GM23248 (cell line): Measurements from ENCODE around the gene NCKIPSD. TPM values are rescaled to one million over a fixed set of nuclear protein-coding genes. Genes with fewer than 3 reads are reported as not detected.

Experiments
- DNase-seq: peaks from one replicate; pipeline ENCODE4 v3.0.0-alpha.2; 2015
- H2AFZ ChIP-seq: fragments of 200-600 bp; sonication (generic); 2 replicates; pipeline ENCODE4 v1.6.1; 2016; ENCODE audit warnings: antibody characterized with exemption
- H3F3A ChIP-seq: fragments of 200-600 bp; sonication (generic); 2 replicates; pipeline ENCODE4 v1.6.1; 2016; ENCODE audit warnings: mild to moderate bottlenecking, antibody characterized with exemption, mixed run types; ENCODE audit not compliant: insufficient read depth
- H3K27ac ChIP-seq: fragments of 200-600 bp; sonication (generic); 2 replicates; pipeline ENCODE4 v1.5.1; 2016; ENCODE audit warnings: mild to moderate bottlenecking
- H3K27me3 ChIP-seq: fragments of 200-600 bp; sonication (generic); replicated peaks from 2 replicates; pipeline ENCODE4 v1.6.1; 2016; ENCODE audit warnings: mild to moderate bottlenecking; ENCODE audit not compliant: insufficient read depth
- H3K36me3 ChIP-seq: fragments of 200-600 bp; sonication (generic); 2 replicates; pipeline ENCODE4 v1.6.1; 2016; ENCODE audit warnings: low read depth, mild to moderate bottlenecking
- H3K4me1 ChIP-seq: fragments of 200-600 bp; sonication (generic); 2 replicates; pipeline ENCODE4 v1.6.1; 2016; ENCODE audit warnings: mild to moderate bottlenecking; ENCODE audit not compliant: insufficient read depth
- H3K4me2 ChIP-seq: fragments of 200-600 bp; sonication (generic); one replicate; pipeline ENCODE4 v1.6.1; 2016; ENCODE audit warnings: mild to moderate bottlenecking; ENCODE audit not compliant: unreplicated experiment
- H3K4me3 ChIP-seq: fragments of 200-600 bp; sonication (generic); 2 replicates; pipeline ENCODE4 v1.5.1; 2016; ENCODE audit warnings: mild to moderate bottlenecking
- H3K79me2 ChIP-seq: fragments of 200-600 bp; sonication (generic); 2 replicates; pipeline ENCODE4 v1.6.1; 2016; ENCODE audit warnings: mild to moderate bottlenecking; ENCODE audit not compliant: insufficient read depth
- H3K9ac ChIP-seq: fragments of 200-600 bp; sonication (generic); 2 replicates; pipeline ENCODE4 v1.6.1; 2016; ENCODE audit warnings: mild to moderate bottlenecking
- H3K9me2 ChIP-seq: fragments of 200-600 bp; sonication (generic); 2 replicates; pipeline ENCODE4 v1.6.1; 2016; ENCODE audit warnings: mixed run types, mild to moderate bottlenecking, moderate library complexity; ENCODE audit not compliant: insufficient read depth
- H3K9me3 ChIP-seq: fragments of 200-600 bp; sonication (generic); one replicate; pipeline ENCODE4 v1.6.1; 2017; ENCODE audit warnings: low read depth
- H4K20me1 ChIP-seq: fragments of 200-600 bp; sonication (generic); 2 replicates; pipeline ENCODE4 v1.6.0; 2016; ENCODE audit not compliant: insufficient read depth
- EZH2 ChIP-seq: fragments of 200-600 bp; sonication (generic); IDR thresholded peaks from 2 replicates; pipeline ENCODE4 v1.6.1; 2018; ENCODE audit warnings: antibody characterized with exemption, mild to moderate bottlenecking; ENCODE audit not compliant: insufficient read depth, poor library complexity, severe bottlenecking
- EZH2phosphoT487 ChIP-seq: fragments of 200-600 bp; sonication (generic); IDR thresholded peaks from 2 replicates; pipeline ENCODE4 v1.6.1; 2018; ENCODE audit warnings: antibody characterized with exemption, moderate library complexity, mild to moderate bottlenecking, low read depth; ENCODE audit not compliant: insufficient read depth
- WGBS, 2 experiments: methylation state at CpG; one replicate each; pipeline ENCODE4 v1.1.6; 2015 to 2017; ENCODE audit warnings: low lambda C conversion rate in 2 of 2, low coverage in 1 of 2; ENCODE audit errors: missing lambda C conversion rate in 2 of 2; 5-methylcytosine and 5-hydroxymethylcytosine counted together
- in situ Hi-C: fragments of 300-500 bp; cut with MboI; formaldehyde crosslinking; loops from 2 replicates; pipeline ENCODE4 v1.15.0; 2020
- polyA plus RNA-seq: library from polyadenylated mRNA; unstranded; fragments of >200 nt; fragmentation: Nextera tagmentation; extraction: Ambion mirVana; gene quantifications from 2 replicates; pipeline ENCODE4 v1.2.1, GENCODE V29; 2016
- total RNA-seq: library from RNA; depleted of rRNA; stranded (reverse); fragments of >200 nt; shearing (Covaris generic); gene quantifications from 2 replicates; pipeline ENCODE4 v1.2.3, GENCODE V29; 2014

Gene NCKIPSD
- total and polyA plus RNA-seq, 2 experiments from 2014 or later: 20.6 to 32.5 TPM

- no peaks in the 10 kb centered on the region for H3K9me3 ChIP-seq
- no peak overlapping the region for H3K27ac ChIP-seq
- WGBS, 2 experiments: 77 to 82% methylated on average over 11 to 12 of the region's 12 CpGs
- no peaks in the 10 kb centered on the region for H3F3A ChIP-seq
- H3K4me1 ChIP-seq: no peaks in the 10 kb centered on the region
- H2AFZ ChIP-seq: no peak overlapping the region
- no peaks in the 10 kb centered on the region for H3K9me2 ChIP-seq
- no peak overlapping the region for H3K9ac ChIP-seq
- TF ChIP-seq EZH2 (no peak), EZH2phosphoT487 (no peak)
- in situ Hi-C loops: no loop called here
- H3K27me3 ChIP-seq: no peaks in the 10 kb centered on the region
- no peaks in the 10 kb centered on the region for H3K36me3 ChIP-seq
- no peaks in the 10 kb centered on the region for H3K79me2 ChIP-seq
- H4K20me1 ChIP-seq: no peaks in the 10 kb centered on the region
- no peak for DNase-seq
- H3K4me3 ChIP-seq: no peak overlapping the region
- H3K4me2 ChIP-seq: no peak overlapping the region
These were observed 30.7 kb downstream of the NCKIPSD start for GRCh38 chr3:48655063-48655462.

- Histone ChIP-seq H3K4me1 (no peaks in the 10 kb centered on the region), H2AFZ (no peak overlapping the region), H3K27ac (no peak overlapping the region), H3K27me3 (no peaks in the 10 kb centered on the region), H3K4me3 (no peak overlapping the region), H4K20me1 (no peaks in the 10 kb centered on the region), H3K79me2 (no peaks in the 10 kb centered on the region), H3K9ac (no peak overlapping the region), H3K36me3 (no peaks in the 10 kb centered on the region), H3K9me2 (no peaks in the 10 kb centered on the region), H3K4me2 (no peak overlapping the region), H3F3A (no peaks in the 10 kb centered on the region), H3K9me3 (no peaks in the 10 kb centered on the region)
- TF ChIP-seq EZH2phosphoT487 (no peak), EZH2 (no peak)
- DNase-seq: no peak
- in situ Hi-C loops: no loop called here
- WGBS, 2 experiments: 85% methylated on average over 15 of the region's 15 CpGs
These were observed 32.6 kb downstream of the NCKIPSD start for GRCh38 chr3:48652923-48653715.

- no peaks in the 10 kb centered on the region for H3F3A ChIP-seq
- H3K79me2 ChIP-seq: no peaks in the 10 kb centered on the region
- TF ChIP-seq EZH2: no peak
- TF ChIP-seq EZH2phosphoT487: no peak
- no peaks in the 10 kb centered on the region for H3K9me3 ChIP-seq
- no peaks in the 10 kb centered on the region for H3K9me2 ChIP-seq
- no peaks in the 10 kb centered on the region for H3K36me3 ChIP-seq
- H3K4me1 ChIP-seq: no peaks in the 10 kb centered on the region
- no peak overlapping the region for H3K9ac ChIP-seq
- in situ Hi-C loops: no loop called here
- H3K4me3 ChIP-seq: no peak overlapping the region
- H4K20me1 ChIP-seq: no peaks in the 10 kb centered on the region
- H3K27ac ChIP-seq: no peak overlapping the region
- no peak overlapping the region for H2AFZ ChIP-seq
- 71 to 83% methylated on average over 11 of the region's 11 CpGs for WGBS, 2 experiments
- no peak overlapping the region for H3K4me2 ChIP-seq
- H3K27me3 ChIP-seq: no peaks in the 10 kb centered on the region
- DNase-seq: no peak
These were observed 33.9 kb downstream of the NCKIPSD start for GRCh38 chr3:48651771-48652170.

GRCh38 chr3:48650723-48651122, 35.0 kb downstream of the NCKIPSD start:
- no peaks in the 10 kb centered on the region for H3K27me3 ChIP-seq
- in situ Hi-C loops: no loop called here
- no peak overlapping the region for H3K27ac ChIP-seq
- H4K20me1 ChIP-seq: no peaks in the 10 kb centered on the region
- H3K4me3 ChIP-seq: no peak overlapping the region
- H3K9ac ChIP-seq: no peak overlapping the region
- no peaks in the 10 kb centered on the region for H3K9me2 ChIP-seq
- no peaks in the 10 kb centered on the region for H3K4me1 ChIP-seq
- H3K79me2 ChIP-seq: no peaks in the 10 kb centered on the region
- no peaks in the 10 kb centered on the region for H3K9me3 ChIP-seq
- H3F3A ChIP-seq: no peaks in the 10 kb centered on the region
- 71 to 77% methylated on average over 12 of the region's 12 CpGs for WGBS, 2 experiments
- H3K36me3 ChIP-seq: no peaks in the 10 kb centered on the region
- no peak overlapping the region for H2AFZ ChIP-seq
- no peak for DNase-seq
- no peak for TF ChIP-seq EZH2
- TF ChIP-seq EZH2phosphoT487: no peak
- H3K4me2 ChIP-seq: no peak overlapping the region
